C4-2B (cell line): ENCODE results near the gene TMEM35B.

ENCODE experiments used
- H3K27ac ChIP-seq: fragments of 450-650 bp; 2 replicates; pipeline ENCODE4 v1.5.1; 2017
- ZFX ChIP-seq: fragments of 450-650 bp; IDR thresholded peaks from 2 replicates; pipeline ENCODE4 v1.6.1; 2017
- TF ChIP-seq, protein P1 (sequence below): fragments of 450-650 bp; conservative IDR thresholded peaks from 2 replicates; pipeline ENCODE4 v1.5.1; 2017; ENCODE audit warnings: mild to moderate bottlenecking

TMEM35B gene

GRCh38 chr1:34984435-34984792 lies 733 bp downstream of the TMEM35B start:
- TF ChIP-seq ZFX: no peak

DNA sequence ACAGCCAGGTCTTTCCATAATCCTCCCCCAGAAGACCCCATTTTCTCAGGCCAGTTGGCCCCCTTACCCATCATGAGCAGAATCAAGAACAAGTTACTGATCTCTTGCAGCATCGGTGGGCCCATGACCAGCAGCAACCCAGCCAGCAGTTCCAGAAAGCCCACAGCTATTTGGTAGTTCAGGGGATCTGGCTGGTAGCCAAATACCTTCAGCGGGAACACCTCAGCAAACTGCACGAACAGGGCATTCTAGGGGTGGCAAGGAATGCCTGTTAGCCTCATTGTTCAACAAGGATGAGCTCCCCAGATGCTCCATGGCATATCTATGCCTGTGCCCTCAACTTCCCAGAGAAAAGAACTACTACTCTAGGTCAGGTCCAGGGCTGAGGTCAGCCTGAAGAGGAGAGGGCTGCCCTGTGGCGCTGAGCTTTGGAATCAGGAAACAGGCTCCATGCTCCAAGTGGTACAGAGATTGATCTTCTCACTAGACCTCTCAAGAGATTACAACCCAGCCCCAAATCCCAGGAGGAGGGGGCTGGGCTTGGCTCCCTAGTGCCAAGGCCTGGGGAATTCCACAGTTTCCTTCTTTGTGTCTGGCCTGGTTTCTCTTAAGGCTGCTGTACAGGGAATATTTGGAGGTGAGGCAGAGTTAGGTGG lies 1.3 kb downstream of the TMEM35B start:
- TF ChIP-seq ZFX: no peak
- TF ChIP-seq, protein P1, sequence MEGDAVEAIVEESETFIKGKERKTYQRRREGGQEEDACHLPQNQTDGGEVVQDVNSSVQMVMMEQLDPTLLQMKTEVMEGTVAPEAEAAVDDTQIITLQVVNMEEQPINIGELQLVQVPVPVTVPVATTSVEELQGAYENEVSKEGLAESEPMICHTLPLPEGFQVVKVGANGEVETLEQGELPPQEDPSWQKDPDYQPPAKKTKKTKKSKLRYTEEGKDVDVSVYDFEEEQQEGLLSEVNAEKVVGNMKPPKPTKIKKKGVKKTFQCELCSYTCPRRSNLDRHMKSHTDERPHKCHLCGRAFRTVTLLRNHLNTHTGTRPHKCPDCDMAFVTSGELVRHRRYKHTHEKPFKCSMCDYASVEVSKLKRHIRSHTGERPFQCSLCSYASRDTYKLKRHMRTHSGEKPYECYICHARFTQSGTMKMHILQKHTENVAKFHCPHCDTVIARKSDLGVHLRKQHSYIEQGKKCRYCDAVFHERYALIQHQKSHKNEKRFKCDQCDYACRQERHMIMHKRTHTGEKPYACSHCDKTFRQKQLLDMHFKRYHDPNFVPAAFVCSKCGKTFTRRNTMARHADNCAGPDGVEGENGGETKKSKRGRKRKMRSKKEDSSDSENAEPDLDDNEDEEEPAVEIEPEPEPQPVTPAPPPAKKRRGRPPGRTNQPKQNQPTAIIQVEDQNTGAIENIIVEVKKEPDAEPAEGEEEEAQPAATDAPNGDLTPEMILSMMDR: no peak
- no peak overlapping the region for H3K27ac ChIP-seq

More at GRCh38 chr1:34984435-34984792, 733 bp downstream of the TMEM35B start:
- H3K27ac ChIP-seq: peak overlapping the region; percentile 81

- H3K27ac ChIP-seq: no peak overlapping the region
- TF ChIP-seq, protein P1: no peak
- TF ChIP-seq ZFX: no peak
Measured at GRCh38 chr1:34982820-34983376, 2.2 kb downstream of the TMEM35B start.

GRCh38 chr1:34980715-34981114 lies 4.4 kb downstream of the TMEM35B start:
- H3K27ac ChIP-seq: no peak overlapping the region

GRCh38 chr1:34978921-34979320 lies 6.2 kb downstream of the TMEM35B start:
- TF ChIP-seq, protein P1: no peak
- no peak for TF ChIP-seq ZFX

More at GRCh38 chr1:34980715-34981114, 4.4 kb downstream of the TMEM35B start:
- TF ChIP-seq ZFX: no peak
- TF ChIP-seq, protein P1: no peak

DNA sequence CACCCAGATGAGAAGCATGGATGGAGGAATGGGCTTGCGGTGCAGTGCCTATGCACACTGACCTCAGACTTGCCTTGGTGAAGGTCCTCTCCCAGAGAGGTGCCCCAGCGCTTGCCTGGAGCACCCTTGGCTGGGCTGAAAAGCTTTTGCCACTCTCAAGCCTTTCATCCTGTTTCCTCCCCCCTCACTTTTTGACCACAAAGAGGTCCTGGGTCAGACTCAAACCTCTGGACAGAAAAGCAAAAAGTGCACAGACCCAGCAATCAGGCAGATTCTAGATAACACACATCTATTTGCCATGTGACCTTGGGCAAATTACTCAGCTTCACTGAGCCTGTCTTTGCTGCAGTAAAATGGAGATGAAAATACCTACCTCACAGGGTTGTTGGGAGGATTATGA lies 7.3 kb downstream of the TMEM35B start:
- TF ChIP-seq ZFX: no peak
- no peak overlapping the region for H3K27ac ChIP-seq

More at GRCh38 chr1:34978921-34979320, 6.2 kb downstream of the TMEM35B start:
- no peak overlapping the region for H3K27ac ChIP-seq

- no peak for TF ChIP-seq ZFX
- TF ChIP-seq, protein P1: no peak
- H3K27ac ChIP-seq: no peak overlapping the region
Measured at GRCh38 chr1:34977210-34977471, 8.0 kb downstream of the TMEM35B start.

DNA sequence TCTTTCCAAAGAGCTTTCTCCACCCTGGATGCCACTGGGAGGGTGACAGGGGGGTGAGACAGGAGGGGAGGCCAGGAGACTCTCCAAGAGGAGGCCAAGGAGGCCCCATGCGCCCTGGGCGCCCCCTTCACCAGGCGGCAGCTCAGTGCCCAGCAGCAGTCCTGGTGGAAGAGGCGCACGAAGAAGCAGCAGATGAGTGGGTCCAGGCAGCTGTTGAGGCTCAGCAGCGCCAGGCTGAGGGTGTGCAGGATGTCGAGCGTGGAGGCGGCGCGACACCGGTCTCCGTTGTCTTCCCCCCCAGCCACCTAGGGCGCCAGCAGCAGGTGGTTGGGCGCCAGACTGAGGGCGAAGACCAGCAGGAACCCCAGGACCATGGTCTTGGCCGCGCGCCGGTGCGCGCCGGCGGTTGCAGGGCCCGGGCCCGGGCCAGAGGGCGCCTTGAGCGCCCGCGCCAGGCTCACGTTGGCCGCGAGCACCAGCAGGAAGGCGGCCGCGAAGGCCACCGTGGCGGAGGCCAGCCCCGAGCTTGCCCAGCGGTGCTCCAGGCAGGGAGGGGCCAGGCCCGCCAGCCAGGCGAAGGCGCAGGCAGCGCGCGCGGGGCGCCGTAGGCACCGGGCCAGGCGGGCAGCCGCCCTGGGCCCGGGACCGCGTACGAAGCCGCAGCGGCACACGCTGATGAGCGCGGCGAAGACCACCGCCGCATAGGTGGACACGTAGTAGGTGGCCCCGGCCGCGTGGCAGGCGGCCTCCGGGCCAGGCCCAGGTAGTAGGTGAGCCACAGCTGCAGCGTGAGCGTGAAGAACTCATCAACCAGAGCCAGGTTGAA lies 8.6 kb downstream of the TMEM35B start:
- TF ChIP-seq, protein P1: no peak
- no peak for TF ChIP-seq ZFX
- no peak overlapping the region for H3K27ac ChIP-seq
